Lower lobe of right lung (tissue), 2 donors: Measurements from ENCODE around the gene IER3. TPM values are rescaled to one million over a fixed set of nuclear protein-coding genes. Genes with fewer than 3 reads are reported as not detected.
"Not testable (repeated sequence)": the region's sequence is repeated elsewhere in the genome, so short reads cannot be mapped to it uniquely, and the experiment has no call there.

Experiments
- ATAC-seq, 2 donors: fragments of 200-7000 bp; cut with Tn5 transposase; one replicate each; pipeline ENCODE4 v1.9.1; 2020 to 2022; ENCODE audit warnings: mild to moderate bottlenecking in 2 of 2, moderate library complexity in 2 of 2
- DNase-seq: peaks from one replicate; pipeline ENCODE4 v3.0.0-alpha.2; 2020
- H3K27ac ChIP-seq: fragments of 200-600 bp; one replicate; pipeline ENCODE4 v1.8.0; 2022
- H3K27me3 ChIP-seq: fragments of 200-600 bp; one replicate; pipeline ENCODE4 v1.8.0; 2022; ENCODE audit warnings: low read depth
- H3K36me3 ChIP-seq: fragments of 200-600 bp; one replicate; pipeline ENCODE4 v1.8.0; 2022; ENCODE audit warnings: mild to moderate bottlenecking
- H3K4me1 ChIP-seq: fragments of 200-600 bp; one replicate; pipeline ENCODE4 v1.8.0; 2022
- H3K4me3 ChIP-seq: fragments of 200-600 bp; one replicate; pipeline ENCODE4 v1.8.0; 2022; ENCODE audit warnings: mild to moderate bottlenecking
- H3K9me3 ChIP-seq: fragments of 200-600 bp; one replicate; pipeline ENCODE4 v1.8.0; 2022
- intact Hi-C: fragments of 100-400 bp; cut with DNase I; formaldehyde crosslinking; loops from one replicate; pipeline ENCODE4 v1.11.0; 2022
- total RNA-seq: library from RNA; stranded (reverse); fragmentation: NEBNext Ultra II Directional; extraction: Animal tissue kit (Norgen Biotek cat#: 25700); gene quantifications from one replicate; pipeline ENCODE4 v1.2.1, GENCODE V29; 2021
- TF ChIP-seq, protein P1 (sequence below): fragments of 200-600 bp; IDR thresholded peaks from one replicate; pipeline ENCODE4 v1.8.0; 2022; ENCODE audit warnings: antibody characterized with exemption, mild to moderate bottlenecking
- donor health status: DM: no; HTN: yes; CAD: no; lungs with severe emphysema.

Gene IER3
- total RNA-seq, 1 donor from 2014 or later, result 18.0 TPM

DNA sequence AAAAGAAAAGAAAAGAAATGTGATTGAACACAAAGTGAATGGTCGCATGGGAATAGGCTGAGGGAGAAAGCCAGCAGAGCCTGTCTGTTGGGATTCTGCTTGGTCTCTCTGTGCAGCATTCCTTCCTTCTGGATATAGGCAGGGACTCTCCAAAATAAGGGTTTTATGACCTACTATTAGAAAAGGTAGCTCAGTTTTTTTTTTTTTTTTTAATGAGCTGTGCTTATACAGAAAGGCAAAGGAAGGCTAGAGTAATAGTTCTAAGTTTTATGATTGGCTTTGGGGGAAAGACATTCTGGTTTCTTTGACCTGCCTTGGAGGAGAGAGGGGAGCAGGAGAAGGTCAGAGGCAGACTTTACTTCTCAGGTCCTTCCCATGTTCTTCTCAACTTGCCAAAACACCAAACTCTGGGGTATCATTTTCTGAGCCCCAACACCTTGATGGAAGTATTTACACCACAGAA lies 18.8 kb upstream of the IER3 start:
- intact Hi-C loops, result no loop called here
- Histone ChIP-seq H3K27ac (no peak overlapping the region), H3K4me1 (peaks cover 20% of the 10 kb centered on the region), H3K4me3 (no peak overlapping the region), H3K9me3 (no peaks in the 10 kb centered on the region), H3K36me3 (no peaks in the 10 kb centered on the region), H3K27me3 (no peaks in the 10 kb centered on the region)
- TF ChIP-seq, protein P1, sequence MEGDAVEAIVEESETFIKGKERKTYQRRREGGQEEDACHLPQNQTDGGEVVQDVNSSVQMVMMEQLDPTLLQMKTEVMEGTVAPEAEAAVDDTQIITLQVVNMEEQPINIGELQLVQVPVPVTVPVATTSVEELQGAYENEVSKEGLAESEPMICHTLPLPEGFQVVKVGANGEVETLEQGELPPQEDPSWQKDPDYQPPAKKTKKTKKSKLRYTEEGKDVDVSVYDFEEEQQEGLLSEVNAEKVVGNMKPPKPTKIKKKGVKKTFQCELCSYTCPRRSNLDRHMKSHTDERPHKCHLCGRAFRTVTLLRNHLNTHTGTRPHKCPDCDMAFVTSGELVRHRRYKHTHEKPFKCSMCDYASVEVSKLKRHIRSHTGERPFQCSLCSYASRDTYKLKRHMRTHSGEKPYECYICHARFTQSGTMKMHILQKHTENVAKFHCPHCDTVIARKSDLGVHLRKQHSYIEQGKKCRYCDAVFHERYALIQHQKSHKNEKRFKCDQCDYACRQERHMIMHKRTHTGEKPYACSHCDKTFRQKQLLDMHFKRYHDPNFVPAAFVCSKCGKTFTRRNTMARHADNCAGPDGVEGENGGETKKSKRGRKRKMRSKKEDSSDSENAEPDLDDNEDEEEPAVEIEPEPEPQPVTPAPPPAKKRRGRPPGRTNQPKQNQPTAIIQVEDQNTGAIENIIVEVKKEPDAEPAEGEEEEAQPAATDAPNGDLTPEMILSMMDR, result no peak
- no peak for DNase-seq
- ATAC-seq, result no peak

DNA sequence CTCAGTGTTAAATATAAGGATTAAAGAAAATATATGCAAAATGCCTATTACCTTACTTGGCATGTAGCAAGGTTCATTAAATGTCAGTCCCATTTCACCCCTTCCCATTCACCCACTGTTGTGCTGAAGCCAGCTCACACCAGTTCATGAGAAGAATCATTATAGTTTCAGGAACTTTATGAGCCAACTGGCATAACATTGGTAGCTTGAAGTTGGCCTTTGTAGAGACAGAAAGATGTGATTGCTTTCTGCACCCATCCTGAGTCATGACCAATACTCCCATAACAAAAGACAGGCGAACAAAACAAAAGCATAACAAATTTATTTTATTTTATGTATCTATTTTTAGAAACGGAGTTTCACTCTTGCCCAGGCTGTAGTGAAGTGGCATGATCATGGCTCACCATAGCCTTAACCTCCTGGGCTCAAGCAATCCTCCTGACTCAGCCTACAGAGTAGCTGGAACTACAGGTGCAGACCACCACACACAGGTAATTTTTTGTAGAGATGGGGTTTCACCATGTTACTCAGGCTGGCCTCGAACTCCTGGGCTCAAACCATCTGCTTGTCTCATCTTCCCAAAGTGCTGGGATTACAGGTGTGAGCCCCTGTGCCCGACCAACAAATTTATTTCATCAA lies 17.6 kb upstream of the IER3 start:
- no peaks in the 10 kb centered on the region for H3K36me3 ChIP-seq
- peaks cover 19% of the 10 kb centered on the region for H3K4me1 ChIP-seq
- H3K27ac ChIP-seq, result no peak overlapping the region
- no peaks in the 10 kb centered on the region for H3K9me3 ChIP-seq
- no peaks in the 10 kb centered on the region for H3K27me3 ChIP-seq
- TF ChIP-seq, protein P1, result no peak
- DNase-seq (no peak), ATAC-seq (no peak)
- intact Hi-C loops, result no loop called here
- H3K4me3 ChIP-seq, result no peak overlapping the region

DNA sequence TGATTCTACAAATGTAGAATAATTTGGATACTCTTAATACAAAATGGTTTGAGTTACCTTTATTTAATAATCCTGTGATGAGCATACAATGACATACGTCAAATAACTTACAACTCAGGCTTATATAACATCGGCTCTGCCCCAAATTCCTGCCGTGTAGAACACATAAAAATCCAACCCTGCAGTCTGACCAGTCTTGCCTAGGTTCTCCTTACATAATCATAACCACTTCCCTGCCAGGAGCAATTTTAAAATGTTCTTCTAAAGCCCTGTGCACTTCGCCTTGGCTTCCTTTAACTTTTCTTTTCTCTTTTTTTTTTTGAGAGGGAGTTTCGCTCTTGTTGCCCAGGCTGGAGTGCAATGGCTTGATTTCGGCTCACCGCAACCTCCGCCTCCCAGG lies 16.2 kb upstream of the IER3 start:
- no peak overlapping the region for H3K27ac ChIP-seq
- H3K27me3 ChIP-seq, result no peaks in the 10 kb centered on the region

DNA sequence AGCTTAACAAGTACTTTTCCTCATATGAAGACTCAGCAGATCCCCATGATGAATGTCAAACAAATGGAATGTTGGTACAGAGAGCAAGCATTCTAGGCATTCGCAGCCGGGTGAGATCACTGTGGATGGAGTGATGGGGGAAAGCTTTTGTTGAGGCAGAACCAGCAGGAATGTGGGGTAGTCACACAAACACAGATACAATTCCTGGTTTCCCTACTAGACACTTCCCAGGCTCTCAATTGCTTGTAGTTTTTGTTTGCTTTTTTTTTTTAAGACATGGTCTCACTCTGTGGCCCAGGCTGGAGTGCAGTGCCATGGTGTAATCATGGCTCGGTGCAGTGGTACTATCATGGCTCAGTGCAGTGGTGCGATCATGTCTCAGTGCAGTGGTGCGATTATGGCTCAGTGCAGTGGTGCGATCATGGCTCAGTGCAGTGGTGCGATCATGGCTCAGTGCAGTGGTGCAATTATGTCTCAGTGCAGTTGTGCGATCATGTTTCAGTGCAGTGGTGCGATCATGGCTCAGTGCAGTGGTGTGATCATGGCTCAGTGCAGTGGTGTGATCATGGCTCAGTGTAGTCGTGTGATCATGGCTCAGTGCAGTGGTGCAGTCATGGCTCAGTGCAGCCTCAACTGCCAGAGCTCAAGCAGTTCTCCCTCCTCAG lies 15.4 kb upstream of the IER3 start:
- H3K4me1 ChIP-seq, result peaks cover 19% of the 10 kb centered on the region
- no peaks in the 10 kb centered on the region for H3K9me3 ChIP-seq
- DNase-seq (no peak), ATAC-seq (peak; percentile 74 to 84)
- H3K36me3 ChIP-seq, result no peaks in the 10 kb centered on the region
- no peak overlapping the region for H3K4me3 ChIP-seq
- H3K27ac ChIP-seq, result no peak overlapping the region
- no peaks in the 10 kb centered on the region for H3K27me3 ChIP-seq
- TF ChIP-seq, protein P1, result no peak
- intact Hi-C loops, result no loop called here

More for the DNA sequence above, 16.2 kb upstream of the IER3 start:
- peaks cover 19% of the 10 kb centered on the region for H3K4me1 ChIP-seq
- intact Hi-C loops, result no loop called here
- no peaks in the 10 kb centered on the region for H3K36me3 ChIP-seq
- ATAC-seq (peak in 1 of 2 donors; percentile 40), DNase-seq (no peak)
- no peaks in the 10 kb centered on the region for H3K9me3 ChIP-seq
- no peak overlapping the region for H3K4me3 ChIP-seq
- TF ChIP-seq, protein P1, result no peak

DNA sequence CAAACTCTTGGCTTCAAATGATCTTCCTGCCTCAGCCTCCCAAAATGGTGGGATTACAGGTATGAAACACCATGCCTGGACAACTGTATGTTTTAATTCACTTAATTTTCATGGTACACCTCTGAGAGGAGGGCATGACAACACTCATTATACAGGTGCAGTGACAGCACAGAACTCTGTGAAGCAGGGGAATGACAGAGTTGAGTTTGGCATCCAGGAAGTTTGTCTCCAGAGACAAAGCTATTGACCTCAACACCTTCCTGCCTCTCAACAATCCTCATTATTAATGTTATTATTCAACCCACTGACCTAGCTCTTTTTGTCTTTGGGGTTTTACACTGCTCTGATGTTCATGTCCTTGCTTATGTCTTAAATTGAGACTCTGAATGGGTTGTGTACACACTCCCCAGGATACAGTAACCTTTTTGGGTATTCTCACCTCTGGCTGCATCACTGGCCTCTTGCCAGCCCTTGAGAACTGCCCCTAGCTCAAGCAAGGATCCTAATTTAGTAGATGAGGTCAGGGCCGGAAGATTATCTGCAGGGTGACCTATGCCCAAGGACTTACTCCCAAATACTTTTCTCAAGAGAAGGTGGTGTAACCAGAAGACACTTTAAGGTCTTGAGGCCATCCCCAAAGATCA lies 13.0 kb upstream of the IER3 start:
- H3K4me3 ChIP-seq, result no peak overlapping the region
- DNase-seq (no peak), ATAC-seq (no peak)
- no peak overlapping the region for H3K27ac ChIP-seq
- H3K9me3 ChIP-seq, result no peaks in the 10 kb centered on the region
- intact Hi-C loops, result no loop called here
- TF ChIP-seq, protein P1, result no peak
- H3K27me3 ChIP-seq, result no peaks in the 10 kb centered on the region
- H3K4me1 ChIP-seq, result peaks cover 21% of the 10 kb centered on the region
- no peaks in the 10 kb centered on the region for H3K36me3 ChIP-seq

DNA sequence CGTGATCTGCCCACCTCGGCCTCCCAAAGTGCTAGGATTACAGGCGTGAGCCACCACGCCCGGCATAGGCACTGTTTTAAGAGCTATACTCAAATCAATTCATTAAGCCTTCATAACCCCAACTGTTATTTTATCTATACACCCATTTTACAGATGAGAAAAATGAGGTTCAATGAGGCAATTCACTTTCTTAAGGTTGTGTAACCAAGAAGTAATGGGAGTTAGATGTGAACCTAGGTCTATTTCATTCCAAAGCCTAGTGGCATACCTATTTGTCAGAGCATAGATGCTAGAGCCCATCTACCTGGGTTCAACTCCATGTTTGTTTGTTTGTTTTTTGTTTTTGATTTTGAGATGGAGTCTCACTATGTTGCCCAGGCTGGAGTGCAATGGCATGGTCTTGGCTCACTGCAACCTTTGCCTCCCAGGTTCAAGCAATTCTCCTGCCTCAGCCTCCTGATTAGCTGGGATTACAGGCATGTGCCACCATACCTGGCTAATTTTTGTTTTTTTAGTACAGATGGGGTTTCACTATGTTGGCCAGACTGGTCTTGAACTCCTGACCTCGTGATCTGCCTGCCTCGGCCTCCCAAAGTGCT lies 12.2 kb upstream of the IER3 start:
- H3K27ac ChIP-seq, H3K36me3 ChIP-seq, ATAC-seq, H3K27me3 ChIP-seq, DNase-seq, H3K9me3 ChIP-seq, H3K4me3 ChIP-seq, intact Hi-C loops: not testable (repeated sequence)
- peaks cover 29% of the 10 kb centered on the region for H3K4me1 ChIP-seq
